H1 (cell line): ENCODE results near the gene MIF. TPM values are rescaled to one million over a fixed set of nuclear protein-coding genes. Genes with fewer than 3 reads are reported as not detected.

Source experiments
- CTCF ChIA-PET: fragments of 300-600 bp; sonication (Branson Sonifier 250); formaldehyde crosslinking; loops from one replicate; lab custom pipeline; 2021; ENCODE audit not compliant: partially characterized antibody; lab: Charles Lee
- POLR2A ChIA-PET: fragments of 300-600 bp; sonication (Branson Sonifier 250); formaldehyde crosslinking; loops from one replicate; lab custom pipeline; 2021; ENCODE audit warnings: inconsistent platforms; ENCODE audit not compliant: partially characterized antibody; lab: Charles Lee
- DNase-seq, 2 experiments: peaks; one replicate each; pipeline versions ENCODE4 v3.0.0 to v3.0.0-alpha.2; 2010 to 2022; ENCODE audit warnings: low spot score in 2 of 2, low read depth in 1 of 2, mixed read lengths in 1 of 2
- FAIRE-seq: peaks from 2 replicates; lab custom pipeline; 2011; peaks lifted over from hg19 to GRCh38; lab: Jason Lieb, UNC
- H2AFZ ChIP-seq: 2 replicates; pipeline ENCODE4 v1.8.1; 2012; ENCODE audit warnings: low read length, inconsistent platforms
- H2AK5ac ChIP-seq: 2 replicates; pipeline ENCODE4 v1.6.1; 2013; ENCODE audit warnings: low read depth, low read length
- H2BK120ac ChIP-seq: replicated peaks from 2 replicates; pipeline ENCODE3; 2013; ENCODE audit warnings: low read depth, low read length, inconsistent platforms
- H2BK12ac ChIP-seq: 2 replicates; pipeline ENCODE4 v1.6.1; 2013; ENCODE audit warnings: low read depth, low read length
- H2BK15ac ChIP-seq: 2 replicates; pipeline ENCODE4 v1.6.1; 2013; ENCODE audit warnings: low read length
- H2BK20ac ChIP-seq: 2 replicates; pipeline ENCODE4 v1.6.1; 2013; ENCODE audit warnings: low read length
- H2BK5ac ChIP-seq: 2 replicates; pipeline ENCODE4 v1.6.1; 2013; ENCODE audit warnings: low read depth, low read length
- H3K14ac ChIP-seq: 2 replicates; pipeline ENCODE4 v1.6.1; 2013; ENCODE audit warnings: inconsistent platforms; ENCODE audit not compliant: insufficient read length
- H3K18ac ChIP-seq: 2 replicates; pipeline ENCODE4 v1.6.1; 2013; ENCODE audit warnings: low read length; ENCODE audit errors: extremely low read depth
- H3K23ac ChIP-seq: 2 replicates; pipeline ENCODE4 v1.6.1; 2013; ENCODE audit warnings: inconsistent platforms; ENCODE audit not compliant: insufficient read length
- H3K23me2 ChIP-seq: 2 replicates; pipeline ENCODE4 v1.6.1; 2013; ENCODE audit warnings: low read depth, low read length
- H3K27ac ChIP-seq: 2 replicates; pipeline ENCODE4 v1.6.1; 2011; ENCODE audit warnings: low read depth, low read length, inconsistent platforms
- H3K27me3 ChIP-seq, 4 experiments: replicated peaks in 1 of 4; 1 replicate in 1 of 4; 2 replicates in 3 of 4; pipeline versions ENCODE4 v1.6.1 to v1.8.1; 2011 to 2013; ENCODE audit warnings: low read length in 3 of 4, mild to moderate bottlenecking in 3 of 4, inconsistent platforms in 2 of 4, mixed read lengths in 2 of 4, moderate library complexity in 1 of 4; ENCODE audit not compliant: control insufficient read depth in 3 of 4, insufficient read depth in 3 of 4; ENCODE audit errors: extremely low read depth in 1 of 4
- H3K36me3 ChIP-seq, 4 experiments: 2 replicates each; pipeline versions ENCODE4 v1.6.1 to v1.8.1; 2011 to 2013; ENCODE audit warnings: mild to moderate bottlenecking in 4 of 4, low read length in 3 of 4, moderate library complexity in 2 of 4, control low read depth in 1 of 4, inconsistent platforms in 1 of 4; ENCODE audit not compliant: insufficient read depth in 4 of 4, control insufficient read depth in 2 of 4
- H3K4ac ChIP-seq: replicated peaks from 2 replicates; pipeline ENCODE3; 2013; ENCODE audit warnings: low read length, low read depth, mixed read lengths, inconsistent platforms; ENCODE audit not compliant: insufficient read length
- H3K4me1 ChIP-seq, 4 experiments: replicated peaks in 1 of 4; 1 replicate in 1 of 4; 2 replicates in 3 of 4; pipeline versions ENCODE4 v1.6.1 to v1.8.1; 2011 to 2013; ENCODE audit warnings: low read length in 3 of 4, inconsistent platforms in 2 of 4, mixed read lengths in 1 of 4; ENCODE audit not compliant: insufficient read depth in 4 of 4, control insufficient read depth in 3 of 4
- H3K4me2 ChIP-seq, 2 experiments: 2 replicates each; pipeline versions ENCODE4 v1.6.1 to v1.8.1; 2011 to 2013; ENCODE audit warnings: low read depth in 2 of 2, low read length in 2 of 2, control low read depth in 1 of 2, inconsistent platforms in 1 of 2, mild to moderate bottlenecking in 1 of 2; ENCODE audit not compliant: insufficient read depth in 1 of 2
- H3K4me3 ChIP-seq, 4 experiments: fragments of 200-600, 300-600 bp in 1 of 4; sonication (generic), shearing (Covaris generic), sonication (Bioruptor Twin) in 1 of 4; 2 replicates each; pipeline versions ENCODE4 v1.5.1 to v1.8.1; 2011 to 2016; ENCODE audit warnings: low read length in 4 of 4, low read depth in 3 of 4, control low read depth in 2 of 4, inconsistent platforms in 2 of 4, mild to moderate bottlenecking in 2 of 4, mixed read lengths in 1 of 4, moderate library complexity in 1 of 4; ENCODE audit not compliant: insufficient read depth in 2 of 4; ENCODE audit errors: extremely low read depth in 1 of 4
- H3K56ac ChIP-seq: replicated peaks from 2 replicates; pipeline ENCODE3; 2013; ENCODE audit warnings: low read depth, mild to moderate bottlenecking, mixed read lengths, low read length, inconsistent platforms; ENCODE audit not compliant: insufficient read length
- H3K79me1 ChIP-seq: 2 replicates; pipeline ENCODE4 v1.6.1; 2013; ENCODE audit warnings: low read depth, low read length, control low read depth
- H3K79me2 ChIP-seq, 2 experiments: 2 replicates each; pipeline versions ENCODE4 v1.6.1 to v1.8.1; 2012 to 2013; ENCODE audit warnings: low read length in 2 of 2, mild to moderate bottlenecking in 2 of 2, inconsistent platforms in 1 of 2; ENCODE audit not compliant: insufficient read depth in 2 of 2, control insufficient read depth in 1 of 2
- H3K9ac ChIP-seq, 4 experiments: replicated peaks in 1 of 4; 1 replicate in 1 of 4; 2 replicates in 3 of 4; pipeline versions ENCODE4 v1.6.1 to v1.8.1; 2011 to 2013; ENCODE audit warnings: low read depth in 3 of 4, low read length in 3 of 4, control low read depth in 2 of 4, mild to moderate bottlenecking in 2 of 4, moderate library complexity in 2 of 4, inconsistent platforms in 1 of 4; ENCODE audit errors: extremely low read depth in 1 of 4
- H3K9me3 ChIP-seq, 2 experiments: 2 replicates each; pipeline versions ENCODE4 v1.6.1 to v1.8.1; 2012 to 2013; ENCODE audit warnings: mild to moderate bottlenecking in 2 of 2, moderate library complexity in 2 of 2, control low read depth in 1 of 2, inconsistent platforms in 1 of 2, low read depth in 1 of 2, low read length in 1 of 2, mixed read lengths in 1 of 2; ENCODE audit not compliant: insufficient read depth in 2 of 2
- H4K20me1 ChIP-seq, 2 experiments: replicated peaks in 1 of 2; 2 replicates each; pipeline versions ENCODE3 to v1.8.1; 2011 to 2013; ENCODE audit warnings: inconsistent platforms in 2 of 2, low read length in 2 of 2, mild to moderate bottlenecking in 1 of 2; ENCODE audit not compliant: insufficient read depth in 2 of 2, control insufficient read depth in 1 of 2
- H4K5ac ChIP-seq: 2 replicates; pipeline ENCODE4 v1.6.1; 2013; ENCODE audit warnings: low read length, low read depth, mixed read lengths, inconsistent platforms; ENCODE audit not compliant: insufficient read length
- H4K8ac ChIP-seq: 2 replicates; pipeline ENCODE4 v1.8.0; 2013; ENCODE audit warnings: mild to moderate bottlenecking, moderate library complexity, low read length, inconsistent platforms; ENCODE audit not compliant: insufficient read depth; ENCODE audit errors: extremely low read depth
- H4K91ac ChIP-seq: replicated peaks from 2 replicates; pipeline ENCODE3; 2013; ENCODE audit warnings: low read length, mixed read lengths, inconsistent platforms; ENCODE audit not compliant: insufficient read length
- KDM1A ChIP-seq: fragments of 200-600, 300-600 bp; sonication (generic); IDR thresholded peaks from 2 replicates; pipeline ENCODE4 v1.7.1; 2016; ENCODE audit warnings: mild to moderate bottlenecking, low read length, borderline replicate concordance
- RXRA ChIP-seq: IDR thresholded peaks from 2 replicates; pipeline ENCODE4 v1.6.1; 2011; ENCODE audit warnings: low read depth, mild to moderate bottlenecking, low read length, moderate library complexity; ENCODE audit not compliant: insufficient read depth
- WGBS, 2 experiments: shearing (Covaris generic) in 1 of 2; methylation state at CpG; one replicate each; pipeline versions ENCODE4 v1.1.6 to v1.1.7; 2013 to 2015; ENCODE audit warnings: low lambda C conversion rate in 2 of 2, mixed read lengths in 2 of 2, inconsistent platforms in 1 of 2, low coverage in 1 of 2, missing lambda C conversion rate in 1 of 2; ENCODE audit not compliant: insufficient replicate concordance in 2 of 2, insufficient coverage in 1 of 2, insufficient read length in 1 of 2; ENCODE audit errors: extremely low coverage in 1 of 2, missing lambda C conversion rate in 1 of 2; 5-methylcytosine and 5-hydroxymethylcytosine counted together
- polyA plus RNA-seq, 7 experiments: library from polyadenylated mRNA; depleted of rRNA in 3 of 7; stranded (reverse) in 5 of 7; unstranded in 2 of 7; fragments of >200 nt in 5 of 7; fragments of 200-250 nt in 2 of 7; gene quantifications; 1 replicate in 5 of 7; 2 replicates in 1 of 7; 4 replicates in 1 of 7; pipeline versions ENCODE4 v1.2.1 to v1.2.3, GENCODE V29; 2011 to 2013; ENCODE audit warnings: missing spikeins in 2 of 7, mixed read lengths in 2 of 7
- total RNA-seq: library from RNA; stranded (reverse); fragmentation: NEBNext Ultra II Directional; extraction: Animal tissue kit (Norgen Biotek cat#: 25700); gene quantifications from 2 replicates; pipeline ENCODE4 v1.2.1, GENCODE V29; 2021

MIF gene
- total and polyA plus RNA-seq, 2 of the 8 experiments (the other 6 are each of a cell fraction or from before 2014, with no cell fraction given): 1,082 to 1,870 TPM

- ChIA-PET CTCF (interaction anchor here (0.7 to 3.3 kb wide), 4 partner anchors 16 to 112 kb away, joined by 3 to 11 read pairs (median 6); no protein-coding TSS in a partner anchor), POLR2A (interaction anchor here (0.7 to 2.2 kb wide), 3 partner anchors 72 to 88 kb away, joined by 3 to 5 read pairs (median 4); partner anchors contain the start of gene MMP11)
- Histone ChIP-seq H3K27me3 (peaks cover 0 to 4% (median under 1%) of the 10 kb centered on the region in 4 experiments; a peak in 2 of 7 replicates), H3K79me1 (no peaks in the 10 kb centered on the region), H3K56ac (no peak overlapping the region), H3K23me2 (no peaks in the 10 kb centered on the region; the same call in 1 of the 2 replicates), H2BK5ac (peak overlapping the region; percentile 4; the same call in 1 of the 2 replicates), H2BK20ac (peak overlapping the region; percentile 61; the same call in 1 of the 2 replicates), H3K14ac (no peak overlapping the region), H3K4me1 (peaks cover 0 to 33% (median 25%) of the 10 kb centered on the region in 4 experiments; a peak in 6 of 7 replicates), H2BK15ac (peak overlapping the region; percentile 92; the same call in 1 of the 2 replicates), H3K27ac (no peak overlapping the region), H4K8ac (no peak overlapping the region), H4K91ac (peak overlapping the region; percentile 45), H3K79me2 (no peaks in the 10 kb centered on the region), H3K23ac (no peak overlapping the region), H2AFZ (no peak overlapping the region), H2BK12ac (peak overlapping the region; percentile 96; the same call in 1 of the 2 replicates), H4K5ac (no peak overlapping the region), H3K4me3 (no peak overlapping the region), H3K18ac (peak overlapping the region; percentile 3; the same call in 1 of the 2 replicates), H2BK120ac (no peak overlapping the region), H3K9me3 (no peaks in the 10 kb centered on the region), H2AK5ac (no peak overlapping the region), H4K20me1 (no peaks in the 10 kb centered on the region), H3K4ac (no peak overlapping the region), H3K4me2 (no peak overlapping the region), H3K9ac (no peak overlapping the region), H3K36me3 (no peaks in the 10 kb centered on the region)
- FAIRE-seq (no peak), DNase-seq (no peak)
- WGBS, 2 experiments: 76% methylated on average over 8 of the region's 8 CpGs; no CpG with 5 or more reads in 1 of the 2 experiments
- TF ChIP-seq KDM1A (peak; percentile 20; the same call in 1 of the 2 replicates), RXRA (no peak)
Measured at GRCh38 chr22:23844739-23845202, 49.4 kb upstream of the MIF start.
